Epidermal melanocyte (primary cell): Measurements from ENCODE around the gene SP3.

ENCODE experiments used
- DNase-seq: peaks from one replicate; pipeline ENCODE4 v3.0.0; 2011; ENCODE audit warnings: low spot score; ENCODE audit not compliant: insufficient read length

The SP3 gene

GRCh38 chr2:173858291-173858731 is 106.9 kb downstream of the SP3 start:
- DNase-seq, result no peak
